ENCODE measurements around the gene HIBADH.

DNA sequence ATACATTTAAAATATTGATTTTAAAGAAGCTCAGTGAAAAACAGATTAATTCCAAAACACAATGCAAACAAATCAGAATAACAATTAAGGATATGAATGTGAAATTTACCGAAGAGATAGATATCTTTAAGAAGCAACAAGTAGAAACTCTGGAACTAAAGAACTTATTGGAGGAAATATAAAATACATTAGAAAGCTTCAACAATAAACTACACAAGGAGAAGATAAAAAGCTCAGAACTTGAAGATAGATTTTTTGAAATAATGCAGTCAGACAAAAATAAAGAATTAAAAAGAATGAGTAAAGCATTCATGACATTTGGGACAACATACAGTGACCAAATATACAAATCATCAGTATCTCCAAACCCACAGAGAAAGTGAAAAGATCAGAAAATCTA lies 43.2 kb downstream of the HIBADH start:
- TF ChIP-seq, protein P1, sequence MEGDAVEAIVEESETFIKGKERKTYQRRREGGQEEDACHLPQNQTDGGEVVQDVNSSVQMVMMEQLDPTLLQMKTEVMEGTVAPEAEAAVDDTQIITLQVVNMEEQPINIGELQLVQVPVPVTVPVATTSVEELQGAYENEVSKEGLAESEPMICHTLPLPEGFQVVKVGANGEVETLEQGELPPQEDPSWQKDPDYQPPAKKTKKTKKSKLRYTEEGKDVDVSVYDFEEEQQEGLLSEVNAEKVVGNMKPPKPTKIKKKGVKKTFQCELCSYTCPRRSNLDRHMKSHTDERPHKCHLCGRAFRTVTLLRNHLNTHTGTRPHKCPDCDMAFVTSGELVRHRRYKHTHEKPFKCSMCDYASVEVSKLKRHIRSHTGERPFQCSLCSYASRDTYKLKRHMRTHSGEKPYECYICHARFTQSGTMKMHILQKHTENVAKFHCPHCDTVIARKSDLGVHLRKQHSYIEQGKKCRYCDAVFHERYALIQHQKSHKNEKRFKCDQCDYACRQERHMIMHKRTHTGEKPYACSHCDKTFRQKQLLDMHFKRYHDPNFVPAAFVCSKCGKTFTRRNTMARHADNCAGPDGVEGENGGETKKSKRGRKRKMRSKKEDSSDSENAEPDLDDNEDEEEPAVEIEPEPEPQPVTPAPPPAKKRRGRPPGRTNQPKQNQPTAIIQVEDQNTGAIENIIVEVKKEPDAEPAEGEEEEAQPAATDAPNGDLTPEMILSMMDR (IDR thresholded peaks at IDR 0.05) = no peak
- TF ChIP-seq POLR2AphosphoS5 (IDR thresholded peaks at IDR 0.05; ENCODE audit: low read depth, low read length) = no peak
- TF ChIP-seq TCF7L2 (IDR thresholded peaks at IDR 0.05; ENCODE audit: low read depth, low read length) = no peak
- TF ChIP-seq, protein P2, sequence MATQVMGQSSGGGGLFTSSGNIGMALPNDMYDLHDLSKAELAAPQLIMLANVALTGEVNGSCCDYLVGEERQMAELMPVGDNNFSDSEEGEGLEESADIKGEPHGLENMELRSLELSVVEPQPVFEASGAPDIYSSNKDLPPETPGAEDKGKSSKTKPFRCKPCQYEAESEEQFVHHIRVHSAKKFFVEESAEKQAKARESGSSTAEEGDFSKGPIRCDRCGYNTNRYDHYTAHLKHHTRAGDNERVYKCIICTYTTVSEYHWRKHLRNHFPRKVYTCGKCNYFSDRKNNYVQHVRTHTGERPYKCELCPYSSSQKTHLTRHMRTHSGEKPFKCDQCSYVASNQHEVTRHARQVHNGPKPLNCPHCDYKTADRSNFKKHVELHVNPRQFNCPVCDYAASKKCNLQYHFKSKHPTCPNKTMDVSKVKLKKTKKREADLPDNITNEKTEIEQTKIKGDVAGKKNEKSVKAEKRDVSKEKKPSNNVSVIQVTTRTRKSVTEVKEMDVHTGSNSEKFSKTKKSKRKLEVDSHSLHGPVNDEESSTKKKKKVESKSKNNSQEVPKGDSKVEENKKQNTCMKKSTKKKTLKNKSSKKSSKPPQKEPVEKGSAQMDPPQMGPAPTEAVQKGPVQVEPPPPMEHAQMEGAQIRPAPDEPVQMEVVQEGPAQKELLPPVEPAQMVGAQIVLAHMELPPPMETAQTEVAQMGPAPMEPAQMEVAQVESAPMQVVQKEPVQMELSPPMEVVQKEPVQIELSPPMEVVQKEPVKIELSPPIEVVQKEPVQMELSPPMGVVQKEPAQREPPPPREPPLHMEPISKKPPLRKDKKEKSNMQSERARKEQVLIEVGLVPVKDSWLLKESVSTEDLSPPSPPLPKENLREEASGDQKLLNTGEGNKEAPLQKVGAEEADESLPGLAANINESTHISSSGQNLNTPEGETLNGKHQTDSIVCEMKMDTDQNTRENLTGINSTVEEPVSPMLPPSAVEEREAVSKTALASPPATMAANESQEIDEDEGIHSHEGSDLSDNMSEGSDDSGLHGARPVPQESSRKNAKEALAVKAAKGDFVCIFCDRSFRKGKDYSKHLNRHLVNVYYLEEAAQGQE (IDR thresholded peaks at IDR 0.05; ENCODE audit: insufficient read depth in 1 of 2, low read depth in 2 of 2, low read length in 1 of 2) = no peak
- no peak for TF ChIP-seq SIN3A (IDR thresholded peaks at IDR 0.05; ENCODE audit: borderline replicate concordance, insufficient read depth, low read depth, low read length)

Measured in Panc1 (cell line).